M059J (cell line): ENCODE results near the gene AQP7. TPM values are rescaled to one million over a fixed set of nuclear protein-coding genes. Genes with fewer than 3 reads are reported as not detected.
"Not testable (repeated sequence)": the region's sequence is repeated elsewhere in the genome, so short reads cannot be mapped to it uniquely, and the experiment has no call there.

Source experiments
- DNase-seq: peaks from one replicate; pipeline ENCODE4 v3.0.0-alpha.2; 2012; ENCODE audit warnings: low read depth
- total RNA-seq: library from RNA; depleted of rRNA; stranded (reverse); fragments of >200 nt; shearing (Covaris generic); gene quantifications from 2 replicates; pipeline ENCODE4 v1.2.3, GENCODE V29; 2014; rRNA removed

AQP7 gene
- 0.17 TPM in 1 of 2 replicates, not detected in the other for total RNA-seq

DNA sequence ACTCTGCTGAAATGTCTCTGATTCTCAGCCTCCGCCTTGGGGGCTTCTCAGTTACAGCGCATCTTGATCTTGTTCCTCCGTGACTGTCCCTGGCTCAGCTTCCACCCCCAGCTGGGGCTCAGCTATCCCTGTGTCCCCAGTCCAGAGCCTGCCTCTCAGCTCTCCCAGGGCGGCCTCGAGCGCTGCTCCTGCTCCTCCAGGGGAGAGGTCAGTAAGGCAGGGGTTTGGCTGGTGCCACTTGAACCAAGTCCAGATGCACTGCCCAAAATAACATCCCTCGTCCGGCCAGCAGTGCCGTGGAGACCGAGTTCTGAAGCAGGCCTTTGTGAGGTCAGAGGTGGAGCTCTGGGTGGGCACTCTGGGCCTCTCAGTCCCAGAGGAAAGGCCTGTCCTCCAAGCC, at the start of gene AQP7:
Gene AQP7, minus strand, starts transcription at position 198 of the 400 bp plus-strand sequence. CDS start 1,306 bp downstream, outside the sequence.
- DNase-seq, result not testable (repeated sequence)

DNA sequence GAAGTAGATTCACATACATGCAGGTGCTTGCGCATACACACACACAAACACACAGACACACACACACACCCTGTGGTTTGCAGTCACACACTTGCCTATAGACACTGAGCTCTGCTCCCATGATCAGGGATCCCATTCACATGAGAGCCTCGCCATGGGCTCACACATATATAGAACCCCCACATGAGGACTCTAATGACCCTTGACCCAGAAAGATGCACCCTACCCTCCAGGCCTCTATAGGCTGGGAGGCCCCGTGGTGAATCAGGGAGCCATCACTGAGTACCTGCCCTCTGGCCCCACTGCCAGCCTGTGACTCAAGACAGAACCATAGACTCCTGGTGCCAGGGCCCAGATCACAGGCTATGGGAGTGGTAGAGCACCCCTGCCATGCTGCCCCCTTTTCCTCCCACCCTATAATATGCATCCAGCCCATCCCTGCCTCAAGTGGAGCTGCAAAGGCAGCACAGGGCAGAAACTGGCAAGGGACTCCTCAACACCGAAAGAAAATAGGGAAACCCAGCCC, 48.3 kb upstream of the AQP7 start:
- no peak for DNase-seq

DNA sequence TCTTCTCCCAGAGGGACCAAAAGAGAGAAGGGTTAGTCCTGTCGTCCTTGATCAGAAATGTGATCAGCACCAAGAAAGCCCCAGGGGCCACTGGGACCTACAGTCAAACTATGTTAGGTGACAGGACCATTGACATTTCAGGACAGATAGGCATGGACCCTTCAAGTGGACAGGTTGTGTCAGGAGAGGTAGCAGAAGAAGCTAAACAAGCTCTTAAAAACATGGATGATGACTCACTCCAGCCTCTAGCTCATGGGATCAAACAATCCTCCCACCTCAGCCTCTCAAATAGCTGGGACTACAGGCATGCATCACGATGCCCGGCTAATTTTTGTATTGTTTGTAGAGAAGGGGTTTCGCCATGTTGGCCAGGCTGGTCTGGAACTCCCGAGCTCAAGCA, 47.3 kb upstream of the AQP7 start:
- DNase-seq, result no peak

DNA sequence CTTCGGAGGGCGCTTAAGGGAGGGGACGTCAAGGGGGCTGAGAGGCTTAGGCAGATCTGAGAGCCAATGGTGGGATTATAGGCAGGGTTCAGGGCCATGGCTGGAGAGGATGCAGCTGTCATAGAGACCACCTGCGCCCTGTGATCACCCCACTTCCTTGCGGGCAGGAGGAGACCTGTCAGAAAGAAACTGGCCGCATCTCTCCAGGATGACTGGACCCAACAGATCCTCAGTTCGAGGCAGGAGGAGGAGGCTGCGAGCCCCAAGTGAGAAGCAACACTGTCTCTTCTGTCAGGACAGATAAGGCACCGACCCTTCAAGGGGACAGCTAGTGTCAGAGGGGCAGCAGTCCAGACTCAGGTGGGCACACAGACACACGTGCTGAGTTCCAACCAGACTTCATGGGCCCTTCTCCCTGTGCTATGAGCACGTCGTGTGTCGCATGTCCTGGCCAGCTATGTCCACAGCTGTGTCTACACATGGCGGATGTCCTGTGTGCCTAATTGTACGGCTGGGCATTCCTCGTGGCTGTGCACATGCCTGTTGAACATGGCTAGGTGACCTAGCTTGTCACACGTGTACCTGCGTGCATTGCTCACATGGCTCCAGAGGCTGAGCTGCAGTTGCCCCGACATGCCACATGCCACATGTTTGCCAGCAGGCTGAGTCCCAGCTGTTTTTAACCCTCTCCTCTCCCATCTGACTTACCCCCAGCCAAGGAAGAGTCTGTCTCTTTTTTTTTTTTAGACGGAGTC, 45.6 kb upstream of the AQP7 start:
- DNase-seq, result no peak

DNA sequence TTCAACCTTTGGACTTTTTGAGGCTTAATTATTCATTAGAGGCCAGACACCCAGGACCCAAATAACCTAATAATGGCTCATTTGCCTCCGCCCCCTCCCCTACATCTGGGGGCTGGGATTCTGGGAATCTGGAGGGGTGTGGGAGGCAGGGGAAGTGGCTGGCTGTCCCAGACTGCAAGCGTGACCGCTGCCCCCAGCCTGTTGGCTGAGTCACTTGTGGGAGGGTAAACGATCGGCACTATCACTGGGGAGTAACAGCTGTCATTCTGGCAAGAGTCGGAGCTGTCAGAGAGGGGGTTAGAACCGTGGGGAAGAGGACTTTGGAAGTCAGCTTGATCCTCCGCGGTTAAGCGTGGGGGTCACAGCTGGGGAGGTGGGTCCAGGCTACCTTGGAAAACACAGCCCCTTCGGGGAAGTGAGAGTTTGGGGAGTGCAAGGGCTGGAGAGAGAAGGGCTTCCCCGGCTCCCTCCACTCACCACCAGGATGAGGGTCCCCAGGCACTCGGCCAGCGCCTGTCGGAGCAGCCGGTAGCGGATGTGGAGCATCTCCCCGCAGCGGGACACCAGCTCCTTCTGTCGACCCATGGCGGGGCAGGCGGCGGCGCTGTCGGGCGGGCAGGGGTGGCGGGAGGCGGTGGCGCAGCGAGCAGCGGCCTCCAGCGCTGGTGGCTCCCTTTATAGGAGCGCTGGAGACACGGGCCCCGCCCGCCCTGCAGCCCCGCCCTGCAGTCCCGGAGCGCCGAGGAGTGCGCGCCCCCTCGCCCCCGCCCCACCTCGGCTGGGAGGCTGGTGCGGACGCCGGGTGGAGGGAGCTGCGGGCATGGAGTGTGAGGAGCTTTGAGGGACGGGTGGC, 44.8 kb upstream of the AQP7 start, which contains the start of gene AQP3:
Gene AQP3, minus strand, starts transcription at position 648 of the 853 bp plus-strand sequence. Its CDS starts 63 bp downstream, at position 585.
- DNase-seq, result peak; percentile 73

DNA sequence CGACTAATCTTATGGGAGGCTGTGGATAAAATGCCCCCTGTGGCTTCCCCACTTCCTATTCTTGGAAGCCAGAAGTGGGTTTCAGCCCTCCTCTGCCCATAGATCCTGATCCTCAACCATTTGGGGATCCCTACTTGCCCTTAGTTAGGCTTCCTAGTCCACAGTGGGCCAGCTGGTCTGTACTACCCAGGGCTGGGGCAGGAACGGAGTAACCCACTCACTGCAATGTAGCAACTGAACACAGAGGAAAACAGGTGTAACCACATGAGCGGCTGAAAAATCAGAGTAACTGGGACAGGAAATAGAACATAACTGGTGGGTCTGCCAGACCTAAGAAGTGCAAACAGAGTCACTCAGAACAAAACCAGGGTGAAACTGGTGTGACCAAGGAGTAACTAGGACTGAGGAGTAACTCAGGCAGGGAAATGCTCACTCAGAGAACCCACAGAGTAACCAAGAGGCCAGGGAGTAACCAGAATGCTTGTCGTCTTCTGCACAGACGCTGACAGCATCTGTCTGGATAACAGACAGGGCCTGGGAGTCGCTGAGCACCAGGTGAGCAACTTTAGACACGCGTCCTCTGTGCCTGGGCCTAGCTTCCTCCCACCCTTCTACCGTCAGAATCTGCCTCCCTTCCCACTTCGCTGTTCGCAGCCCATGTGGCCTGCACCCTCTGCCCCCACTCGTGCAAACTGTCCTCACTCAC, 44.0 kb upstream of the AQP7 start:
- DNase-seq, result no peak

DNA sequence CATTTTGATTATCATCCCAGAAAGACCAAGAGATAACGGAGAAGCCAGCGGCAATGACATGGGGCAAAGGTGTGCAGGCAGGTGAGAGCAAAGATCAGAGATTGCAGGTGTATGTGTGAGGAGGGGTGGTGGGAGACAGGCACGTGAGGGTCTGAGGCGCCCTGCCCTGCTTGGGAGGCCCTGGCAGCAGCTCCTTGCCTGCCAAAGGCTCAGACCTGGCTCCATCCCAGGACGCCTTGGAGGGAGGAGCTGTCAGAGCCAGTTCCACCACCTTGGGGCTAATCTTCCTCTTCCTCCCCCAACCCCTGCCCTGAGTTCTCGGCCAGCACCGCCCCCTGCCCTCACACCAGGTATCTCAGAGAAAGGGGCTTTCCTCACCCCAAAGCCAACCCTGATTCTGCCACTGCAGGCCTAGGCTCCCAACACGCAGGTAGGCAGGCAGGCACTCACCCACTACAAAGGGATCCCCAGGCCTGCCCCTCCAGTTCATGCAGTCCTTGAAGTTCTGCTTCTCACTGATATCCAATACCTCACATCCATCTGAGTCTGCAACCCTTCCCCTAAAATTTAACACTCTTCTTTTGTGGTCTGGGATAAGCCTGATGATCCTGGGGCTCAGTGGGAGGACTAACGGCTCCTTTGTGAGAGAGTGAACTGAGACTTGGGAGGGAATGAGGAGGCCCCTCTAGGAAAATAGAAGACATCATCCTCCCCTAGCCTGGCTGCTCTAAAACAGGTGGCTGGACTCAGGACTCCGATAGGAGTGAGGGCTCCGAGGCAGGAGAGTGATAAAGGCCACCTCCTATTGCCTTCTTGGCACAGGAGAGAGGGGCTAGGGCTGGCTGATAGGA, 43.2 kb upstream of the AQP7 start:
- DNase-seq, result no peak

DNA sequence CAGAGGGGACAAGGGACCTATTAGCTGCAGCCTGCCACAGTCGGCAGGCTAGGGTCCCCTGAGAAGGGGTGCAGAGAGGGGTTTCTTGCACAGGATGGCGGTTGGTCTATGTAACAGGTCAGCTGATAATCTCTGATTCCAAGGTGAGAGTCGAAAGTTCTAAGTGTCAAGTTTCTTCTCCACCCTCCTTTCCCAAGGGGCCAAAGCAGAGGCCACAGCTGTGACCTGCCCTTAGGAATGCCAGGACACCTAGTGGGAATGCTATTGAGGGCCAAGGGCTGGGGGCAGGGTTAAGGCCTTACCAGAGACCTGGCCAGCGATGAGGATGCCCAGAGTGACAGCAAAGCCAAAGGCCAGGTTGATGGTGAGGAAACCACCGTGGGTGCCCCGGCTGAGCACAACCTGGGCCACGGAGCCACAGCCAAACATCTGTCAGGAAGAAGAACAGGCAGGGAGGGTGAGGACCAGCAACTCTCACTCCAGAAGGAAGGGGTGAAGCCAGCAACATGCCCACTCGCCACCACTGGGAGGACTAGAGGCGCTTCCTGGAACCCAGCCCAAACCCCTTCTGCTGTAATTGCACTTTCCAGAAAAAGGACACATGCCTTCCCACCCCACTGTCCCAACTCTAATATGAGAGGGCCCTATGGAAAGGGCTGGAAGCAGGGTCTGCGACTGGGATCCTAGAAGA, 41.2 kb upstream of the AQP7 start:
- no peak for DNase-seq

DNA sequence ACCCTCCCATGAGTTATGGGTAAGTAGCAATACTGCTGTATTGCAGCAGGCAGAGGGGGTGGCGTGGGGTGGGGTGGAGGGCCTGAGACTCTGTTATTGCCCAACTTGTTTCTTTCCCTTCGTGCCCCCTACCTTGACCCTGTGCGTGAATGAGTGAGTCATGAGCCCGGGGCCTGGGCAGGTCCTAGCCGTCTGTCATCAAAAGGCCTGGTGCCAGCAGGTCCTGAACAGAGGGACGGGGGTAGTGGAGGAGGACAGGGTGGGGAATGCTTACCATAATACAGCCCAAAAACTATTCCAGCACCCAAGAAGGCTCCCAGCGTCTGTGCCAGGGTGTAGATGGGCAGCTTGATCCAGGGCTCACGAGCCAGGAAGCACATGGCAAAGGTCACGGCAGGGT, 40.7 kb upstream of the AQP7 start:
- peak; percentile 61 for DNase-seq

DNA sequence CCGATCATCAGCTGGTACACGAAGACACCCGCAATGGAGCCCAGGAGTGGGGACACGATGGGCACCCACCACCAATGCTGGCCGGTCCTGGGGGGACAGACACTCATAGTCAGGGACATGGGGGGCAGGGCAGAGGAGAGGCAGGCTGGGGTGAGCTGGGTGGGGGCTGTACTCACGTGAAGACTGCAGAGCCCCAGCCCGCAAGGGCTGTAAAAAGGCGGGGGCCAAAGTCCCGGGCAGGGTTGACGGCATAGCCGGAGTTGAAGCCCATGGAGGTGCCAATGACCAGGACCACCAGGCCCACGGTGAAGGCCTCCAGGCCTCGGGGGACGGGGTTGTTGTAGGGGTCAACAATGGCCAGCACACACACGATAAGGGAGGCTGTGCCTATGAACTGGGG, 39.8 kb upstream of the AQP7 start:
- no peak for DNase-seq

DNA sequence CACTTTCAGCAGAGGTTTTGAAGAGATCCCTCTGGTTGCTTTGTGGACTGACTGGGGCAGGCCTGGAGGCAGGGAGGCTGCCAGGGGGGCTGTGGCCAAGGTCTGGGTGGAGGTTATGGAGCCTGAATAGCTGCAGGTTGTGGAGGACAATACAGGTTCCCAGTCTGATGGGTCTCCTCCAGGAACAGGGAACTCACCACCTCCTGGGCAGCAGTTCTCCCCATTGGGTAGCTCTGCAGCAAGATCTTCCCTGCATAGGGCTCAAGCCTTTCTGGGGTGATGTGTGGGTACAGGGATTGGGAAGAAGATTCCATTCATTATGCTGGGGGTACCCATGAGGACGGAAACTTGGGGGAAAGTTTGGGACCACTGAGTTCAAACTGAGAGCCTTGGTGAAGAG, 38.2 kb upstream of the AQP7 start:
- no peak for DNase-seq

DNA sequence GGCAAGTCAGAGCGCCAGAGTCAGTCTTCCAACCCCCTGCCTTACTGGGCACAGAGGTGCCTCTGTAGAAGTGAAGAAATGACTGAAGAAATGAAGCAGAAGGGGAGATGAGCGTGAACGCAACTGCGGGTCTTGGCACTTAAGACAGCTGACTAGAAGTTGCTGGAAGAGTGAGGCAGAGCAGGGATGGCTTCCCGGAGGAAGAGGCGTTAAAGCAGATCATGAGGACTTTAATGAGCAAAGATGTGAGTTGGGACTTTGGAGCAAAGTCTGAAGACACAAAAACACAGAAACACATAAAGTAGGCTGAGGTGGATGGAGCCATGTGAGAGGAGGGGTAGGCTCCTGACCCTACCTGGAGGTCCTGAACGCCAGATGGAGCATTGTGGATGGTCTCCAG, 37.8 kb upstream of the AQP7 start:
- DNase-seq, result no peak

DNA sequence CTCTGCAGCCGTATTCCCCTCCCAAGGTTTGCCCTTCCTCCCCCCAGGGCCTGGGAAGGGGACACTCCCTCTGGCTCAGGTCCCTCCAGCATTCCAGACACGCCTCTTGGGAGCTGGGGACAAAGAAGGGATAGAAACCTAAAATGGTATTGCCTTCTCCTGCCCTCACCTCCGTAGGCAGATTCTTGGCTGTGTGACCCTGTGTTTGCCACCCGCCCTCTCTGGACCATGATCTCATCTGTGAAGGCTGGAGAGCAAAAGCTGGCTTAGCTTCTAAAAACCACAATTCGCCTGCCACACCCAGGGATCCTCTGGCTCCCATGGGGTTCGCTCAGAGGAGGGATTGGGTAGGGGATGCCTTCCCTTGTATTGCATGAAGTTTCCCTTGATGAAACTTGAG, 37.4 kb upstream of the AQP7 start:
- DNase-seq, result no peak

DNA sequence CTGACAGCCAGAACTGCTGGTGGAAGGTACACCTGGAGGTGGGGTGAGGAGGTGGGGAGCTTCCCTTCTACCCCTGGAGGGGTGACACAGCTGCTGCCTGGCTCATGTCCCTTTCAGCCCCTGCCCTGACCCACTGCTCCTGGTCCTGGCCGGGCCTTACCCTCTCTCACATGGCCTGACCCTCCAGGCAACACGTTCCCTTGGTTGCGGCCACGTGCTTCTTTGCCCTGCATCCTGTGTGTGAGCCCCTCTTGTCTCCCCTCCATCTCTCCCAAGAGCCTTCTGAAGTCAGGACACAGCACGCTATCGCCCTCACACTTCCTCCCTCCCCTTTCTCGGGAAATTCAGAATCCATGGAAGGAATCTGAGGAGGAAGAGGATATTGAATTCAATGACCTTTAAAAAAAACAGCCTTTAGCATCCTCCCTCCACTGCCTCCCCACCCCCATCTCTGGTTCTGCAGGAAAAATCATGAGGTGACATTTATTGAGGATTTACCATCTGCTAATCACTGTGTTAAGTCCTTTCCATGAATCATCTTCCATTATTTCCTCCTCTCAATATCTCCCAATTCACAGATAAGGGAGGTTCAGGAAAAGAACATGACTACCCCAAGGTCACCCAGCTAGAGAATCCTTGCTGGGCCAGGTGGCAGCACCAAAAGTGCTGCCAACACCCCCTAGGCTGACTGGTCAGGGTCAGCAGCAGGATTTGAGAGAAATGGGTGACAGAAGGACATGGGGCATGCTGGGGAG, 36.7 kb upstream of the AQP7 start:
- DNase-seq, result no peak

DNA sequence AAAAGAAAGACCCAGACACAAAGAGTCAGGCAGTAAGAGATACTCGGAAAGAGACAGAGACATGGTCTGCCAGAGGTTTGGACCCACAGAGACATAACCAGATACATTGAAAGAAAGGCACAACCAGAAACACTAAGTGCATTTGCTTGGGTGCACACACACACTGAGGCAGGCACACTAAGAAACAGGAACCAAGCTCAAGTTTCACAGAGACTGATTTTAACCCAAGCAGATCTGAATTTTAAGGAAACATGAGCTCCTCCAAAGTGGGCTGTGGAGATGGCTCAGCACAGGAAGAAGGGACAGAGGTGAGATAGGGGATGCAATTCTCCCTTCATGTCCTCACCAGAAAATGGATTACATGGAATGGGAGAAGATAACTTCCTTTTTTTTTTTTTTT, 35.5 kb upstream of the AQP7 start:
- no peak for DNase-seq

DNA sequence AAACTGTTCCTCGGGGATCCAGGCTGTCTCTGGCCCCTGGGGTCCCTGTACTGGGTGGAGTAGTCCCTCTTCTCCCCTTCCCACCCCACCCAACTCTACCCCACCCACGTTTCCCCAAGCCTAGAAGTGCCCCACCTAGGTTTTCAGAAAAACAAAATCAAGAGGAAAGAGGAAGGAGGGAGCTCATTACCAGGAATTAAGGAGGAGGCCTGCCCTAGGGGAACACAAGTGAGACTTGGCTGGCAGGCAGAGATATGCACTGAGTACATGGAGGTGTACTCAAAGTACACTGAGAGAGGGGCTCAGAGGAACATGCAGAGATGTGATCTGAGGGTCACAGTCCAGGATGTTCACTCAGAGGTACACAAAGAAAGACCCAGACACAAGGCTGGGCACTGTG, 34.8 kb upstream of the AQP7 start:
- no peak for DNase-seq

DNA sequence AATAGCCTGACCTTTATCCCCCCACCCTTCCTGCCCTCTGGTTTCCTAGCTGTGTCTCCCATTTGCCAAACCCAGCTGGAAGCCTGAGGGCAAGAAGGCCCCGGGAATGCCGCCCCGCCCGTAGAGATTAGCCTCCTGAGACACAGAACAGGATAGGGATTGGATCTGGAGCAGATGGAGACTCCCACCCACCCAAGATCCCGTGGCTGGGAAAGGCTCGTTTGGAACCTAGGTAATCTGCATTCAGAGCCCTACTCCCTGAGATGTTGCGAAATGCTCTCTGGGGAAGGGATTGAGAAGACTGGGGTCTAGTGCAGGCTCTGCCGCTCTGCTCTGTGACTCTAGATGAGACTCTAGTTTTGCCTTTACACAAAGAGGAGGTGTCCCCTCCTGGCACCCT, 34.1 kb upstream of the AQP7 start:
- DNase-seq, result no peak

DNA sequence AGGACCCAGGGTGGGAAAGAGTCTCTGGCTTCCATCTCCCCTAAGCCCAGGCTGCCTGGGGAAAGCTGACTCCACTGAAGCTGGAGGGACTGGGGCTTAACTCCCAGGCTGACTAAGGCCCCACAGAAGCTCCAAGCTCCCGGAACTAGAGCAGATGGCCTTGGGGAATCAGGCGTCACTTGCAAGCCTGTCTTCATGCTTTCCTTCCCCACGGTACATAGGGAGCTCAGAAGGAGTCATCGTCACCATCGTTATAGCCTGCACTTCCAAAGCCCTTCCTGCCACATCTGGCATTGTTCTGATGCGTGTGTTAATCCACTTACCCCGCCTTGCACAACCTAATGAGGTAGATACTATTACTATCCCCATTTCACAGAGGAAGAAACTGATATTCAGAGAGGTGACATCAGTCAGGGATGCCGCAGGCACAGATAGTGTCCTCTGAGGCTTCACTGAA, 33.5 kb upstream of the AQP7 start:
- no peak for DNase-seq

DNA sequence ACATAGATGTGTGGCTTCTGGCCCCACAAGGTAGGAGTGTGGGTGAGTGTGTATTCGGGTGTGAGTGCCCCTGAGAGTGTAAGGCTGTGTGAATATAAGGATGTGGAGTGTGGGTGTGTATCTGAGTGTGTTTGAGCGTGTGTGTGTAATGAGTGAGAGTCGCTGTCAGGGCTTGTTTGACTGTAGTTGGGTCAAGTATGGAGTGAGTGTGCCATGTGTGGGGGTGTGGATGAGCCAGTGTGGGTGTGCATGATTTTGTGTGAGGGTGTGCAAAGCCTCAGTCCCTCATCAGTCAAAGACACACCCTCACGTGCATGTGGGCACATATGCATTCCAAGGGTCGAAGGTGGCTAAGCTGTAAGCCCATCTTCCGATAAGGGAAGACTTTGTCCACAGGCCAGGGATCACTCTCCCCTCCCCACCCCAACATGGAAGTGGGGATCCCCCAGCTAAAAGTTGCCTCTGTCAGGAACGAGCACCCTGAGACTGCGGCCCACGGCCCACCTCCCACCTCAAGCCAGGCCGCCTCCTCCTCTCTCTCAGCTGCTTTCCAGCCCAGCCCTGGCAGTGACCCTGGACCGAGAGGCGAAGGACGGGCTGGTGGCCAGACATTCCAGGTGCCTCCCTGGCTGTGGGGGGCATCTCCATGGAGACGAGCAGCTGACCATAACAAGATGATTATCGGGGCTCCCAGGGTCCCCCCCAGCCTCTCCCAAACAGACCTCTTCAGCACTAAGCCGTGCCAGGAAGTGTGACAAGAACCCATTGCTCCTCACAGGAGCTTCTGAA, 32.1 kb upstream of the AQP7 start:
- DNase-seq, result no peak
